MM.1S (cell line): ENCODE measurements around the gene TOLLIP.

Source experiments
- CTCF ChIP-seq: fragments of 300-600 bp; sonication (generic); IDR thresholded peaks from 2 replicates; pipeline ENCODE4 v1.5.1; 2016; ENCODE audit warnings: antibody characterized with exemption, low read length, mixed read lengths
- EZH2 ChIP-seq: fragments of 300-600 bp; sonication (generic); optimal IDR thresholded peaks from 2 replicates; pipeline ENCODE3; 2017; ENCODE audit warnings: low read depth, mild to moderate bottlenecking, antibody characterized with exemption, low read length, mixed read lengths

- no peak for TF ChIP-seq CTCF
- no peak for TF ChIP-seq EZH2
These were observed 38.0 kb downstream of the TOLLIP start for GRCh38 chr11:1271406-1271805.
